Loucy (cell line): ENCODE data around the gene FEN1.

Source experiments
- CTCF ChIP-seq: fragments of 200-600 bp; sonication (generic); conservative IDR thresholded peaks from 2 replicates; pipeline ENCODE4 v1.5.1; 2014; ENCODE audit warnings: mild to moderate bottlenecking, antibody characterized with exemption, low read length
- EZH2phosphoT487 ChIP-seq: fragments of 200-600 bp; IDR thresholded peaks from 2 replicates; pipeline ENCODE4 v1.6.1; 2018; ENCODE audit warnings: antibody characterized with exemption, mild to moderate bottlenecking, moderate library complexity, borderline replicate concordance

- TF ChIP-seq CTCF (no peak), EZH2phosphoT487 (no peak)
These were observed 49.8 kb downstream of the FEN1 start for GRCh38 chr11:61842528-61842820.
